Measurements from ENCODE around the gene CYSTM1. TPM values are rescaled to one million over a fixed set of nuclear protein-coding genes. Genes with fewer than 3 reads are reported as not detected.

CYSTM1 gene
- total RNA-seq, 4 donors from 2014 or later, result 88.9 to 115 (median 106) TPM

- TF ChIP-seq CTCF (IDR thresholded peaks at IDR 0.05; ENCODE audit: low read depth), result no peak
Observed at GRCh38 chr5:140133514-140134167, 41.3 kb upstream of the CYSTM1 start.

DNA sequence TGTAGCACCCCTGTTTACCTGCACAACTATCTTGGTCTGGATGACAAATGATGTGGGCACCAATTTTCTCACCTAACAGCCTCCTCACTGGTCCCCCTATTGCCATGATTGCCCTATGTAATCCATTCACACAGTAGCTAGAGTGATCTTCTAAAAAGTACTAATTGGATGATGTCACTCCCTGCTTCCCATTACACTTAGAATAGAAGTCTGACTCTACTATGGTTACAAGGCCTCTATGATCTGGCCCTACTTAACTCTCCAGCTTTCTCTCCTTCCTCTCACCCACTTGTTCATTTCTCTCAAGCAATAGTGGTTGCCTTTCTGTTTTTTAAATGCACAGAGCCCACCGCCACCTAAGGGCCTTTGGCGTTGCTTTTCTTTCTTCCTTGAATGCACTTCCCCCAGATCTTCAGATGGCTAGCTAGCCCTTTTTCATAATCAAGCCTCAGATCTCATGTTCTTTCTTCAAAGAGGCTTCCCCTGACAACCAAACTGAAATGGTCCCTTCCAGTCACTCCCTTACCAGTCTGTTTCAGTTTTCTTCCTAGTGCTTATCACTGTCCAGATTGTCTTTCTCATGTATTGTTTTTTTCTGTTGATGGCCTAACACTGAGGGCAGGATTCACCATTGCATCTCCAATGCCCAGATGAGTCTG lies 40.6 kb upstream of the CYSTM1 start:
- TF ChIP-seq CTCF (IDR thresholded peaks at IDR 0.05; ENCODE audit: low read depth), result no peak

DNA sequence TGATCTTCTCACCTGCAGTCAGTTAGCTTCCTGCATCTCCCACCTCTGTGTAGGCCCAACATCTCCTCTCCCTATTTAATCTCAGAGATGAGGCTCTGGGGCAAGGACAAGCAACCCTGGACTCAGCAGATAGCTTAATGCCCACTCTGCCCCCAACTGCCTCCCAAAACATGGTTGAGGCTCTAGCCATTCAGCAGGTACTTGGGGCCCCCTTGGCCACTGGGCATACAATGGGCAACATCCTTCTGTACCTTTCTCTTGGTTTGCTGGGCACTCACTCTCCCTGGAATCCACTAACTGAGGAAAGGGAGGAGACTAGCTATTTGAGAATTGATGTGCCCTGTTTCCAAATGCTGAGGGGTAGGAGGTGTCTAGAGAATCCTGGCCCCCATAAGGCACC lies 39.9 kb upstream of the CYSTM1 start:
- TF ChIP-seq CTCF (IDR thresholded peaks at IDR 0.05; ENCODE audit: low read depth), result no peak

- no peak for TF ChIP-seq CTCF (IDR thresholded peaks at IDR 0.05; ENCODE audit: low read depth)
Observed at GRCh38 chr5:140136624-140137023, 38.4 kb upstream of the CYSTM1 start.

DNA sequence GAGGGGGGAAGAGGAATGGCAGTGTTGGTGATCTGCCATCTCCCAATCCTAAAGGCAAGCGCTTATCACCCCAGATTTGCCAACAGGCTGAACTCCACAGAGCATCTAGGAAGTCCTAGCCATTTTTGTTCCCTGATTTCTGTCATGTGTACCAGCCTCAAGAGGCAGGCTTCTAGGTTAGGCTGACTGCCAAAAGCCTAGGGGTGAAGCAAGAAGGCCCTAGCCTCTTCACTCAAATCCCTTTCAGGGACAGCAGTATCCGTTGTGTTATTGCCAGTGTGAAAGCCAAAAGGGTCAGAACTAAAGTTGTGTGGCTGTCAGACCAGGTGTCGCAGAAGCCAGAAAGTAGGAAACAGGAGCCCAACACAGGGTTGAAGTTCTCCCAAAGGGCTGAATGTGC lies 34.6 kb upstream of the CYSTM1 start:
- TF ChIP-seq CTCF (IDR thresholded peaks at IDR 0.05; ENCODE audit: low read depth), result no peak

DNA sequence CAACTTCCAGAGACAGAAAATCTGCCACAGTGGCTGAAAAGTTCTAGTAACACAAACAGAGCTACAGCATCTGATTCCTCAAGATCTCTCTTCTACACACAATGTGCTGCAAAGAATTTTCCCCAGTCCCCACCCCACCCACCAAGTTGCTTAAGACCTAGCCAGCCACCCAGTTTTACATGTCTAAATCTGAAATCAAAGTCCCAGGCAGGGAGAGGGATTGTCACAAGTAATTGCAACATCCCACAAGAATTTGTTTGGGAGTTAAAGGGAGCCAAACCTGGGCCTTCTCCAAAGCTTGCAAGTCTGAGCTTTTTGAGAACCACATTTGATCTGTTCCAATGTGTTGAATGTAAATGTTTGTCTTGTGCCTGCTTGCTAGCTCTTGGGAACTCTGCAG lies 33.7 kb upstream of the CYSTM1 start:
- TF ChIP-seq CTCF (IDR thresholded peaks at IDR 0.05; ENCODE audit: low read depth), result no peak

DNA sequence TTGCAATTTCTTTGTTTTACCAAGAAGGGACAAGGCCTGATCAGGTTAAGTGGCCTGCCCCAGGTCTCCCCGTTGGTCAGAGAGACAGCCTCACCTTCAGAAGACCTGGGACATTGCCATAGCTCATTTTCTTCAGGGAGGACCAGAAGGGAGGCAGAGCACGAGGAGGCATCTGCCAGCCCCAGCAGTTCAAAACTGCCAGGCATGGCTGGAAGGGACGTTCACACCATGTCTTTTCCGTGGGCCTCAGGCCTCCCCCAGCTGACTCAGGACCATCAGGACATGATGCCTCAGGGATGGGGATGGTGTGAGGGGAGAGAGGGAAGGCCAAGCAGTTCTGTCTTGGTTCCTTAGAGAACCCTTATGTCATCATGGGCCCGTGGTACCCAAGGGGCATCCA lies 32.7 kb upstream of the CYSTM1 start:
- TF ChIP-seq CTCF (IDR thresholded peaks at IDR 0.05; ENCODE audit: low read depth), result no peak
